Measurements from ENCODE around the gene PPIE.
"Not testable (repeated sequence)": the region's sequence is repeated elsewhere in the genome, so short reads cannot be mapped to it uniquely, and the experiment has no call there.

PPIE gene

GRCh38 chr1:39787108-39787375 lies 48.4 kb downstream of the PPIE start:
- H3K27me3 ChIP-seq = peaks cover 0 to 47% of the 10 kb centered on the region in 2 donors
- H3K27ac ChIP-seq; H3K9me3 ChIP-seq; DNase-seq; H3K4me3 ChIP-seq; H3K36me3 ChIP-seq; intact Hi-C loops (cut with DNase I; ENCODE audit: low total_unique reads): not testable (repeated sequence)
- peaks cover 0 to 15% (median 7%) of the 10 kb centered on the region in 4 donors for H3K4me1 ChIP-seq

- Histone ChIP-seq H3K36me3 (no peaks in the 10 kb centered on the region), H3K4me1 (peaks cover 0 to 15% (median 7%) of the 10 kb centered on the region in 4 donors), H3K27me3 (peaks cover 0 to 48% of the 10 kb centered on the region in 2 donors), H3K27ac (no peak overlapping the region), H3K9me3 (no peaks in the 10 kb centered on the region), H3K4me3 (no peak overlapping the region)
- no peak for TF ChIP-seq CTCF (IDR thresholded peaks at IDR 0.05)
- DNase-seq = no peak
- intact Hi-C loops (cut with DNase I; ENCODE audit: low total_unique reads) = no loop called here
These were observed 48.8 kb downstream of the PPIE start for GRCh38 chr1:39787468-39787867.

GRCh38 chr1:39787964-39788363 lies 49.3 kb downstream of the PPIE start:
- intact Hi-C loops (cut with DNase I; ENCODE audit: low total_unique reads); H3K9me3 ChIP-seq; H3K4me3 ChIP-seq; H3K36me3 ChIP-seq; H3K27ac ChIP-seq; DNase-seq: not testable (repeated sequence)
- peaks cover 0 to 15% (median 7%) of the 10 kb centered on the region in 4 donors for H3K4me1 ChIP-seq
- peaks cover 0 to 49% of the 10 kb centered on the region in 2 donors for H3K27me3 ChIP-seq

- Histone ChIP-seq H3K27me3 (peaks cover 0 to 51% of the 10 kb centered on the region in 2 donors), H3K4me3 (peak overlapping the region; percentile 46 to 52), H3K36me3 (no peaks in the 10 kb centered on the region), H3K4me1 (peaks cover 0 to 15% (median 7%) of the 10 kb centered on the region in 4 donors), H3K9me3 (no peaks in the 10 kb centered on the region), H3K27ac (no peak overlapping the region)
- no peak for TF ChIP-seq CTCF (IDR thresholded peaks at IDR 0.05)
- no peak for DNase-seq
- intact Hi-C loops (cut with DNase I; ENCODE audit: low total_unique reads) = no loop called here
These were observed 49.7 kb downstream of the PPIE start for GRCh38 chr1:39788426-39788757.

GRCh38 chr1:39788758-39789570 lies 50.3 kb downstream of the PPIE start, which contains the start of gene BMP8B:
BMP8B (minus strand) TSS chr1:39788865; CDS start chr1:39788485, 380 bp downstream.
- intact Hi-C loops (cut with DNase I; ENCODE audit: low total_unique reads) = no loop called here
- H3K9me3 ChIP-seq = no peaks in the 10 kb centered on the region
- no peak for TF ChIP-seq CTCF (IDR thresholded peaks at IDR 0.05)
- no peak within 1 kb of the TSS for H3K27ac ChIP-seq
- no peaks in the 10 kb centered on the region for H3K36me3 ChIP-seq
- DNase-seq = peak in 1 of 2 donors; percentile 38
- peak within 1 kb of the TSS; percentile 46 to 52 for H3K4me3 ChIP-seq
- peaks cover 0 to 52% of the 10 kb centered on the region in 2 donors for H3K27me3 ChIP-seq
- peaks cover 0 to 15% (median 7%) of the 10 kb centered on the region in 4 donors for H3K4me1 ChIP-seq

GRCh38 chr1:39789571-39790110 lies 51.0 kb downstream of the PPIE start:
- H3K9me3 ChIP-seq = no peaks in the 10 kb centered on the region
- intact Hi-C loops (cut with DNase I; ENCODE audit: low total_unique reads) = no loop called here
- peaks cover 0 to 15% (median 7%) of the 10 kb centered on the region in 4 donors for H3K4me1 ChIP-seq
- peaks cover 0 to 54% of the 10 kb centered on the region in 2 donors for H3K27me3 ChIP-seq
- TF ChIP-seq CTCF (IDR thresholded peaks at IDR 0.05) = no peak
- H3K4me3 ChIP-seq = peak overlapping the region; percentile 46 to 52
- no peak for DNase-seq
- no peaks in the 10 kb centered on the region for H3K36me3 ChIP-seq
- no peak overlapping the region for H3K27ac ChIP-seq

All from tibial artery (tissue), 4 donors.